Stimulated activated naive CD4-positive, alpha-beta T cell (primary cell): ENCODE results near the gene C1GALT1C1.
"Not testable (repeated sequence)": the region's sequence is repeated elsewhere in the genome, so short reads cannot be mapped to it uniquely, and the experiment has no call there.

Source experiments
- DNase-seq, 6 experiments: peaks; one replicate each; lab custom pipeline; 2025; lab: John Stamatoyannopoulos, UW

The C1GALT1C1 gene

DNA sequence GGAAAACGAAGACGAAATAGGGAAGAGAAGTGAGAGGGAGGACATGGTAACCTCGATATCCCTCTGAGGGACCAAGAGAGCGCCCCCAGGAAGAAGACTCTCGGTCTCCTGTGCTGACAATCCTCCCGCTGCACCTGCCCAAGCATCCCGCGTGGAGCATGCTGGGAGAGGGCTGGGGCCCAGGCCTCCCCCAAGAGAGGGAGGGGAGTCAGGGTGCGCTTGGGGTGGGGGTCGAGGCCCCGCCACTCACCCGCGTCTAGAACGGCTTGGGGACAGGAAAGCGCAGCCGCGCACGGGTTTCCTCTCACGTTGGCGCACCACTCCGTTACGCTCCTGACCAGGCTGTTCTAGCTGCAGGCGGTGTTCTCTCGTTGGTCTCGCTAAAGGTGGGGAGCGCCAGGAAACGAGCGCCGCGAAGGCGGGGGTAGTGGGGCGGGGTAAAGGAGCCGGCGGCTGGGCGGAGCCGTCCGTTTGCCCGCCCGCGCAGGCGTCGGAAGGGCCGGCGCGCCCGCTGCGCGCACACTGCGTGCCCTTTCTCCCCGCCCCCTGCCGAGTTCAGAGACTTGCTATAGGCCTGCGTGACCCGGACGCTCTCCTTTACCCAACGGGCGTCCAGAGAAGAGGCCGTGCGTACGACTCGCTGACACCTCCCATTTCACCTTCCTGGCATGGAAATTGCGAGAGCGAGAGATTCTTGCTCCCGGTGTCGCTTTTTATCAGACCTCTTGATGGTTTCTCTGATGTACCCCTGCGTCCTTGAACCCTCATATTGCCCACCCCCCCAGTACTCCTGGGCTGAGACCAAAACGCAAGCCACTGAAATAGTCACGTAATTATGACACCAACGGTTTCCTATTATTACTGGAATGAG, at the start of gene C1GALT1C1:
Gene C1GALT1C1 (minus strand): TSS at position 388 of the 871 bp plus-strand sequence. CDS start 2,888 bp downstream, outside the sequence.
- DNase-seq, result peak; percentile 81 to 93 (median 88)

DNA sequence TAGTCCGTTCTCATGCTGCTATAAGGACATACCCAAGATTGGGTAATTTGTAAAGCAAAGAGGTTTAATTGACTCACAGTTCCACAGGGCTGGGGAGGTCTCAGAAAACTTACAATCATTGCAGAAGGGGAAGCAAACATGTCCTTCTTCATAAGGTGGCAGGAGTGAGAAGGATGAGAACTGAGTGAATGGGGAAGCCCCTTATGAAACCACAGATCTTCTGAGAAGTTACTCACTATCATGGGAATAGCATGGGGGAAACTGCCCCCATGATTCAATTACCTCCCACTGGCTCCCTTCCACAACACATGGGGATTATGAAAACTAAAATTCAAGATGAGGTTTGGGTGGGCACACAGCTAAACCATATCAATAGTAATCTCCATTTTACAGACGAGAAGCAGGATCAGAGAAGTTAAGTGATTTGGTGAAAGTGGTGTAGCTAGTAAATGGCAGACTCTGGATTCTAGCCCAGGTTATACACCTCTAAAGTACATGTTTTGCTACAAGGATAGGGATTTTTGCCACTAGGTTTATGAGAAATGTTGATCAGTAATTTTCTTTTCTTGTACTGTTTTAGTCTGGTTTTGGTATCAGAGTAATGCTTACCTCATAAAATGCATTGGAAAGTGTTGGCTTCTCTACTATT, 47.3 kb upstream of the C1GALT1C1 start:
- no peak for DNase-seq

DNA sequence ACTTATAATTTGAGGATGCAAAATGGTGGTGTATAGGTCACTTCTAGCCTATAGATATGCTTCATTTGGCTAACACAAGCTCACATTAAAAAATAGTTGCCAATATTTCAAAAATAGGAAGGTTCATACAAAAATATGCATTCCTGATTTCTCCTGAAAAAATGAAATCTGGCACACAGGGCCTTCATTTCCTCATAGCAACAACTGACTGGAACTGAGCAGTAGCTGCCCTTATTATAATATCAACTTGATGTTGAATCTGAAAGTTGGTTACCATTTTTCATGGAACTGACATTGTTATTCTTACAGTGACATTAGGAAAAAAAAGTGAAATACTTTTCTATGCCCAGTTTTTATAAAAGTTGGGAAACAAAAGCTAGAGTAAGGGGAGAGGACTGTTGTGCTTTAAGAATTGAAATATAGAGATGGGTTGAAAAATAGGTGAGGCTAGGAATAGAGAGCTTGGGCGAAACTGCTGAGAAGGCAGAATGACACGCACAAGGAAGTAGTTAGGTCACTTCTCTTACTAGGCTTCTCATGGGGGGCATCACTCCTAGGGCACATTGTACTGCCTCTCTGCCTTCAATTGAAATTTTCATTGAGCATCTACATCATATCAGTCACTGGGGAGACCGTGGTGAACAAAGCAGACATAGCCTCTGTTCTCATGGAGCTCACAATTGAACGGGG, 43.1 kb upstream of the C1GALT1C1 start:
- DNase-seq, result no peak

DNA sequence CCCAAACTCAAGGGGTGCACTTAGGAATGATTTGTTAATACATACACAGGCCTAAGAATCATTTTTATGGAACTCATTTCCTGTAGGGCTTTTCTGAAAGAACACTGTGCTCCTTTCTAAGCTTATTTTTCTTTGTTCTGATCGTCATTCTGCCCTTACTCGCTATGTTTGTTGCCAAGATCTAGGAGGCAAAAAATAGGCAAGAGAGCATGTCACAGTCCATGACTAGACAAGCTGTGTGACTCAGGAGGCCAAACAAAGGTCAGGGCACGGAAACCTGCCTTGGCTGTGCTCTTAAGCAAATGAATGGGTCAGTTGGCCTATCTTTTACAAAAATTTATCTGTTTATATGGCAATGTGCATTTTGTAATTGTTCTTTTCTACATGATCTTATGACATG, 42.5 kb upstream of the C1GALT1C1 start:
- DNase-seq, result no peak

DNA sequence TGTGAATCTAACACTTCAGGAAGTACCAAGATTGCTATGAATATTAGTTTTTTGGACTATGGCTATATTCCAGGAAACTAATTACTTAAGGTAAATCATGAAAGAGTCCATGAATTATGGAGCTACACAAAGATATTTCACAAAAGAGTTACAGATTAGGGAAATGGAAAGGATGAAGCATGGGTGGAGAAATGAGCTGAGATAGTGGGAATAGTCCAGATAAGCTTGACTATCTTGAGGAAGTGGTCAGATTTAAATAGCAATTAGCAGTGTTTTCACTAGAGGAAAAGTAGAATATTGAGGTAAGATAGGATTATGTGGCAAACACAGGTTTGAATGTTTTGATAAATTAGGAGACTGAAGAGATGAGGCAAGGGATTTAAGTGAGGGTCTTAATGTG, 42.1 kb upstream of the C1GALT1C1 start:
- no peak for DNase-seq

DNA sequence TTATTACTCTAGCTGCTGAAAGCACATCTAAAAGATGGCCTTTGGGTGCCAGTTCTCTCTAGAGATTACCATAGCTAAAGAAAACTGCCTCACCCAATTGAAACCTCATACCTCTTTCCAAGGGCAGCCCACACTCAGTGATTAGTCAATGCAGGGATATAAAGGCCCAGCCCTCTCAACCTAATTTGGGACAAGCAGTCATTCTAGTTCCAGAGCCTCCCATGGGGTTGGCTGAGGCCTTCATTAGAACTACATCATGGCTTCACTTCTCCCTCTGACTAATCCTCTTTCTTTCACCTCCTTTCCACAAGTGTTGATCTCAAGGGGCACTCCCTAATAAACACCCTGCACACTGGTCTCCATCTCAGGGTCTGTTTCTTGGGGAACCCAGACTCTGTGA, 38.5 kb upstream of the C1GALT1C1 start:
- no peak for DNase-seq

DNA sequence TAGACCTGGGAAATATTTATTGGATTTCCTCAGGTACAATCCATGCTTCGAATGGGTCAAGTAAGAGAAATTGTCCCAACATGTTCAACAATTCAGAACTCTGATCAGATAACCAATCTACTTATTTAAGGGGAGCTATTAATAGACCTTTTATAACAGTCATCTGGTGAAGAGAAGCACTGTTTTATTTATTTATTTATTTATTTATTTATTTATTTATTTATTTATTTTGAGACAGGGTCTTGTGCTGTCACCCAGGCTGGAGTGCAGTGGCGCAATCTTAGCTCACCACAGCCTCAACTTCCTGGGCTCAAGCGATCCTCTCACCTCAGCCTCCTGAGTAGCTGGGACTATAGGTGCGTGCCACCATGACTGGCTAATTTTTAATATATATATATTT, 34.7 kb upstream of the C1GALT1C1 start:
- DNase-seq, result not testable (repeated sequence)

DNA sequence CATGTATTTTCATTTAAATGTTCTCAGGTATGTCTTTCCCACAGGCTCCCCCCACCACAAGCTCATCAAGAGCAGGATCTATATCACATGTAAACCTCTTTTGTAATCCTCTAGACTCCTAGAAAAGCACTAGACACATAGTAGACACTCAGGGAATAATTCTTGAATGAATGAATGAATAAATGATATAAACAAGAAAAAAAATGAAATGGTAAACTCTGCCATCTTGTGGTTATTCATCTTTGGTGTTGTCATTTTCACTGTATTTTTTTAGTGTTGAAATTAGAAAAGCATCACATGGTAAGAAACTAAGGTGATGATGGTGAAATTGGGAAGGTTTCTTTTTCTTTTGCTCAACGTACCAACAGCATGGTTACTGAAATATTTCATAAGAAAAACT, 34.2 kb upstream of the C1GALT1C1 start:
- peak in 2 of 6 experiments; percentile 6 to 14 for DNase-seq

DNA sequence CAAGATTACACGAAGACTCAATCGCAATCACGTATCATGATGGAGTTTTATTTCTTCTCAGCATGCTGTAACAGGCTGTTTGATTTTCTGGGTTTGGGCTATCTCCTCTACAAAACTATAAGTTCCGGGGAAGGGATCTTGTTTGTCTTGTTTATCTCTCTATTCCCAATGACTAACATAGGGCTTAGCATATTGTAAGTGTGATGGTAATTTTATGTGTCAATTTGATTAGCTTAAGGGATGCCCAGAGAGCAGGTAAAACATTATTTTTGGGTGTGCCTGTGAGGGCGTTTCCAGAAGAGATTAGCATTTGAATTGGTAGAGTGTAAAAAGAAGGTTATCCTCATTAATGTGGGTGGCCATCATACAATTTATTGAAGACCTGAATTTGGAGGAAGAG, 32.8 kb upstream of the C1GALT1C1 start:
- DNase-seq, result no peak

DNA sequence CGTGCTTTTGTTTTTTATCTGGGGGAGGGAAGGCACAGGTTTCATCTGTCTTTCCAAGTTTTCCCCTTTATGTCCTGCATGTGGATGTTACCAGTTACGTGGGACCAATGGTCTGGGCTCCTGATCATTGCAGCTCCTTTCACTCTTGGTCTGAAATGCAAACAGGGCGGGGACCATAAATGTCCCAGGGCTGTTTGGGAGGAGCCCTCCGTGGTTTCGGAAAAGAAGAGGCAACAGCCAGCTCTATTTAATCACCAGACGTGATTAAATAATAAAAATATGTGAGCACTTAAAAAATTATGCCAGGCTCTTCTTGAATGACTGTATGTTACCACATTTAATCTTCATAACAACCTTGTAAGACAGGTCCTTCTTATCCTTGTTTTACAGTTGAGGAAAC, 30.8 kb upstream of the C1GALT1C1 start:
- no peak for DNase-seq

DNA sequence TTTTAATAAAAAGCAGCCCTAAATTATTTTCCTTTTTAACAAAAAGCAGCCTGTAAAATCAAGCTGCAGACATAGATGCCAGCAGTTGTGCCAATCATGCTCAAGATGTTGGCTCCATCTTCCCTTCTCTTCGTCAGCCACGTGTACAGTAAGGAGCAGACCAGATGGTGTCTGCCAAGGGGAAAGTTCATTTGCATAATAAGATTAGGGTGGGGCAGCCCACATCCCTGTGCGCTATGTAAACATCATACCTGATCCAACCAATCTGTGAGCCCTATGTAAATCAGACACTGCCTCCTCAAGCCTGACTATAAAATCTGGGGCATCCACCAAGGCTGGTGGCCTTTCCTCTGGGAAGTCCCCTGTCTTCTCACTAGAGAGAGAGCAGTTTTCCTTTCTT, 23.1 kb upstream of the C1GALT1C1 start:
- no peak for DNase-seq

DNA sequence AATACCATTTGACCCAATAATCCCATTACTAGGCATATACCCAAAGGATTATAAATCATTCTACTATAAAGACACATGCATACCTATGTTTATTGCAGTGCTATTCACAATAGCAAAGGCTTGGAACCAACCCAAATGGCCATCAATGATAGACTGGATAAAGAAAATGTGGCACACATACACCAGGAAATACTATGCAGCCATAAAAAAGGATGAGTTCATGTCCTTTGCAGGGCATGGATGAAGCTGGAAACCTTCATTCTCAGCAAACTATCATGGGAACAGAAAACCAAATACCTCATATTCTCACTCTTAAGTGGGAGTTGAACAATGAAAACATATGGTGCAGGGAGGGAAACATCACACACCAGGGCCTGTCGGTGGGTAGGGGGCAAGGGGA, 22.4 kb upstream of the C1GALT1C1 start:
- DNase-seq, result not testable (repeated sequence)

DNA sequence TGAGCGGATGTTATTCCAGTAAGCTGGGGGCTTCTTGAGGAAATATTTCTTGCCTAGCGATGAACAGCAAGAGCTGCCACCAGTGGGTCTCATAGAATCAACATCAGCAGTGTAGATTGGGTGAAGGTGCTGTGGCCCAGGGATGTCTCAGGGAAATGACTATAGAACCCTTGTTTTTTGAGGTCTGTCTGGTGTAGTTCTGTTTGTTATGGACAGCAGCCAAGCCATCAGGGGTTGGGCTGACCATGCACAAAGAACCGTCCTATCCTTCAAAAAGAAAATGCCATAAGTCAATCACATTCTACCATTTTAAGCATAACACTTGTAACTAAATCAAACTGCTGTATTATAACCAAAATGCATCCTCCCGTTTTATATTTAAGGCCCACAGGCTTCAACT, 17.3 kb upstream of the C1GALT1C1 start:
- DNase-seq, result no peak

DNA sequence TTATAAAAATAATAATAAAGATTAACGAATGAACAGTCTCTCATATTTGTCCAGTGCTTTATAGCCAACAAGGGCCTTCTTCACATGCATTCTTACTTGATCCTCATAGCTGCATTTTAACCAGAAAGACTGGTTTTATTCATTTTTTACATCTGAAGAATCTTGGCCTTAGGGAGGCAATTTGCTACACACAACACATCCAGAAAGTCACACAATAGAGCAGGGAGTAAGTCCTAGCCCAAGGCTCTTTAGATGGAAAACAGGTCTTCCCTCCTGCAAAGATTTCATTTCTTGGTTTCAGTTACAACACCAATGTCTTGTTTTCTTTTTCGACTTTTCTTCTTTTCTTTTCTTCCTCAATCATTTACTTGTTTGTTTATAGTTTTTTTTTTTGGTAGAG, 13.0 kb upstream of the C1GALT1C1 start:
- DNase-seq, result no peak

DNA sequence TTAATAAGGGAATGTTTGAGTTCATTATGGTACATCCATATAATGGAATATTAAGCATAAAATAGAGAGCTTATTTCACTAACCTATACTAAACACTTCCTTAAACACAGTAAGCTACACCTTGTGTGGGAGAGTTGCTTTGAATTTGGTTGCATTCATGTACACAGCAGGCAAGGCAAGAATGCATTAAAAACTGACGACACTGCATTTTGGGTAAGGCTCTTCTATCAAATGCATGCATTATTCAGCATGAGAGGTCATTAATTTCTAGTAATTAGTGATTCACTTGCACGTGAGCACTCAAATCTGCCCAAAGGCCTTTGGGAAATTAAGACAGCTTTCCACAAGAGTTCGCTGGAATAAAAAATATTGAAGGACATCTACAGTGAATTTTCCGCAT, 8.8 kb upstream of the C1GALT1C1 start:
- DNase-seq, result no peak

DNA sequence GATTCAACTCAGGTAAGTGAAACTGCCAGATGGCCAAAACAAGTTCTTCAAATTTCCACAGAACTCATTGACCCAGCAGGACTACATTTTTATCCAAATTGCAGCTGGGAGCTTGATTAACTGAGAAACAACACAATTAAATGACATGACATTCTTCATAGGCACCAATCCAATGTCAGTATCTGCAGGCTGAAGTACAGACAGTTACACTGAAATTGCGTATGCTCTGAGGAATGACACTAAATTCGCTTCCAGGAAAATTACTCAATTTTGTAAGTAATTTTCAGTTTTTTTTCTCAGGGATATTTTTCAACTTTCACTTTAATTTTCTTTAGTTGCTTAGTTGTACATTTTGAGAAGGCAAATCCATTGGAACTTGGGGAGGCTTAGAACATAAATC, 4.5 kb downstream of the C1GALT1C1 start:
- DNase-seq, result no peak

DNA sequence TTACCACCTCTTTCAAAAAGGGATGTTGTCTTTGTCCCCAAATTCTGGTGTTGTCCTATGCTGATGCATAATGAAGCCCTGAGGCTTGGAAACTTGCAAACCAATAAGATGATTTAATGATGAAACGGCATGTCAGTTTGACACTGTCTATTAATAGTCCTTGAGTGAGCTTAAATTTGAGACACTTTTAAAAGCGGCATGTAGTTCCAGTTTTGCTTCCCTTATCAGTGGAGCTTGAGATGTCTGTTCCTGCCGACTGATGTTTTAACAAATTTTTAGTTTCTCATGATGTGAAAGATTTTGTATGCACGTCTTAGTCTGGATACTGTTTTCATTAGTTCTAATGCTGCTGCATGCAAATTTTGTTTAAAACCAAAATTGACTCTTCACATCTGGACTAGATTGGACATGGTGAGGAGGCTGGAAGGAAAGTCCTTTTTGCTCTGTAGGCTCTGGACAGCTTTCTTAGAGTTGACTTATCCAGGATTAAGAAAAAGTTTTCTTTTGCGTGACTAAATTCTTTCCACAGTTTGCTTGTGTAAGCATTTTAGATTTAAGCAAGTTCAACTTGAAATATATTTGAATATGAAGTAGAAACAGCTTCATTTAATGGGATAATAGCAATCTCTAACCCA, 11.7 kb downstream of the C1GALT1C1 start:
- DNase-seq, result no peak

DNA sequence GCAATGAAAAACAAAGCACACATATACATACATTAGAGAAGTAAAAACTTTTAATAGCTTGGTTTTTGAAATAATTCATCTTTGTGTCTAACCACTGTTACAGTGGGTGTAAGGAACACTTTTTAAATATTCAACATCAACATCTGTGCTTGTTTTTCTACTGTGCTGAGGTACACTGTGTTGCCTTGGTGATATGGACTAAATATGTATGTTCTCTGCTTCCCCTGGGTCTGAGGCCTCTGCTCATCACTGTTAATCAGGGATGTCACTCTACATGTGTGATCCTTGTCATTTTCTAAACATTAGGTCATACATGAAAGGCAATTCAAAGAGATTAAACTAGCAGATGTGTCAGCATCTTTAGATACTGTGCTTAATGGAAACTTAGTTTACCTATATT, 15.0 kb downstream of the C1GALT1C1 start:
- DNase-seq, result no peak

DNA sequence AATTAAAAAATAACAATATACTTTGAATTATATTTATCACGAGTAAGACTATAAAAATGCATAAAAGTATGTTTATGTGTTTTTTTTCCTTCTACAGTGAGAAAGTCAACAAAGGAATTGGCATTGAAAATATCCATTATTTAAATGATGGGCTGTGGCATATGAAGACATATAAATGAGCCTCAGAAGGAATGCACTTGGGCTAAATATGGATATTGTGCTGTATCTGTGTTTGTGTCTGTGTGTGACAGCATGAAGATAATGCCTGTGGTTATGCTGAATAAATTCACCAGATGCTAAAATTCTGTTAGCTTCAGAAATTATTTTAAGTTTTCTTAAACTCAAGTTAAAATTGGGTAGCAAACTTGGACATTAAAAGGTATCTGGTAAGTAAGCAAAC, 17.8 kb downstream of the C1GALT1C1 start:
- DNase-seq, result no peak

DNA sequence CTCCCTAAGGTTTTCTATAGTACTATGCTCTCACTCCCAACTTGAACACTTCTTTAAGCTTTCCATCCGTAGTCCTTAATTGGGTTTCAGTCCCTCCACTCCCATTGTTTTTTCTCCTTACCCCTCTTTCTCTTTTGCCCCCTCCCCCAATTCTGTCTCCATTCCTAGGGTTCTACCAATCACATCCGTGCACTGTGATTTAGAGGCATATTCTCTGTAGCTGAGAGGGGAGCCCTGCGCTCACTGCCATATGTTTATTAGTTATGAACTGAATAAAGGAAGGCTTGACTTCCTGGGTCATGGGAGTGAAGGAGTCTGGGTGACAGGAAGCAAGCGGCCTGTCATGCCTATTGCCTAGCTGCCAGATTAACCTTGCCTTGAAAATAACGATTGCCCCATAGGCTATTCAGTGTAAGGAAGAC, 25.5 kb downstream of the C1GALT1C1 start:
- peak in 5 of 6 experiments; percentile 8 to 69 (median 20) for DNase-seq

DNA sequence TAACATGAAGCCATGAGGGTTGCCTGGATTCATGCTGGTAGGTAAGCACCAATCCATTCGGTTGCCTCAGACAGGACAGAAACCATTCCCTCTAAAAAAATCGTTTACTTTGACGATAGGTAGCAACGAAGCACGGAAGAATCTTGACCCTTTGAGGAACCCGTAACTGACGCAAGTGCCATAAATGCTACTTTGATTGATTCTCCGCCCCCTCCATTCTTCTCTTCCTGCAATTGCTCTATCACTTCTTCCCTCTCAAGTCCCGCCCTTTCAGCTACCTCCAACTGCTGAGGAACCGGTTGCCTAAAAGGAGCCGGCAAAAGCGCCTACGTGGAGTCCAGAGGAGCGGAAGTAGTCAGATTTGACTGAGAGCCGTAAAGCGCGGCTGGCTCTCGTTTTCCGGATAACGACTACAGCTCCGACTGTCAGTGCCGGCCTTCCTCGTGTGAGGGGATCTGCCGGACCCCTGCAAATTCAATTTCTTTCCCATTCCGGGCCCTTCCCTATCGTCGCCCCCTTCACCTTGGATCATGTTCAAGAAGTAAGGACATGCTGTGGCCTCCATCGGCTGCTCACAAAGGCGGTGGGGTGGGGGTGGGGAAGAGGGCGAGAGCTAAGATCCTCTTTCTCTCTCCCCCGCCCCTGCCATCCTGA, 26.0 kb downstream of the C1GALT1C1 start, which contains the start of gene MCTS1:
Gene MCTS1 (plus strand): TSS at position 395 of the 654 bp plus-strand sequence. CDS start 136 bp downstream, at position 531.
- peak; percentile 48 to 86 (median 80) for DNase-seq

DNA sequence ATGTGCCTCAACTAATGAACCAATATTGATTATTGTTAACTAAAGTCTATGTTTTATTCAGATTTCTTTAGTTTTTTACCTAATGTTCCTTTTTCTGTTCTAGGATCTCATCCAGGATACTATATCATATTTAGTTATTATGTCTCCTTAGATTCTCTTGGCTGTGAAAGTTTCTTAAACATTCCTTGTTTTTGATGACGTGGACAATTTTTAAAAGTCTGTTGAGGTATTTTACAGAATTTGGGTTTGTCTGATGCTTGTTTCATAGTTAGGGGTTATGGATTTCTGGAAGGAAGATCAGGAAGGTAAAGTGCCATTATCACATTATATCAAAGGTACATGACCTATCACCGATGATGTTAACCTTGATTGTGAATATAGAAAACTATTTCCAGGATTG, 44.2 kb downstream of the C1GALT1C1 start:
- DNase-seq, result no peak
